Activated CD4-positive, alpha-beta T cell treated with anti-CD3 and anti-CD28 coated beads, Interleukin-2, amount 50 U/mL, for 1 hour (primary cell): ENCODE measurements around the gene FGF14.

Source experiments
- DNase-seq: peaks from one replicate; pipeline ENCODE4 v3.0.0-alpha.2; 2020

Gene FGF14

GRCh38 chr13:102361113-102361512 lies 40.7 kb downstream of the FGF14 start:
- DNase-seq: no peak

- DNase-seq: no peak
Observed at GRCh38 chr13:102359264-102359663, 42.6 kb downstream of the FGF14 start.

GRCh38 chr13:102355251-102355650 lies 46.6 kb downstream of the FGF14 start:
- DNase-seq: no peak

GRCh38 chr13:102354011-102354410 lies 47.8 kb downstream of the FGF14 start:
- no peak for DNase-seq

GRCh38 chr13:102351521-102351920 lies 50.3 kb downstream of the FGF14 start:
- DNase-seq: no peak

- no peak for DNase-seq
Observed at GRCh38 chr13:102347490-102347889, 54.4 kb downstream of the FGF14 start.

GRCh38 chr13:102346769-102347168 lies 55.1 kb downstream of the FGF14 start:
- no peak for DNase-seq

- DNase-seq: no peak
Observed at GRCh38 chr13:102344410-102344809, 57.4 kb downstream of the FGF14 start.

GRCh38 chr13:102333320-102334198 lies 68.3 kb downstream of the FGF14 start:
- no peak for DNase-seq

- no peak for DNase-seq
Observed at GRCh38 chr13:102328909-102329308, 72.9 kb downstream of the FGF14 start.

- no peak for DNase-seq
Observed at GRCh38 chr13:102327119-102327617, 74.7 kb downstream of the FGF14 start.

- DNase-seq: no peak
Observed at GRCh38 chr13:102326381-102327118, 75.3 kb downstream of the FGF14 start.

GRCh38 chr13:102325321-102325720 lies 76.5 kb downstream of the FGF14 start:
- DNase-seq: no peak

GRCh38 chr13:102323505-102323904 lies 78.3 kb downstream of the FGF14 start:
- DNase-seq: no peak

- no peak for DNase-seq
Observed at GRCh38 chr13:102323012-102323411, 78.8 kb downstream of the FGF14 start.

GRCh38 chr13:102322211-102322610 lies 79.6 kb downstream of the FGF14 start:
- no peak for DNase-seq

GRCh38 chr13:102318233-102318632 lies 83.6 kb downstream of the FGF14 start:
- DNase-seq: no peak

- DNase-seq: no peak
Observed at GRCh38 chr13:102317593-102317992, 84.3 kb downstream of the FGF14 start.

- no peak for DNase-seq
Observed at GRCh38 chr13:102316732-102317131, 85.1 kb downstream of the FGF14 start.

GRCh38 chr13:102312841-102313240 lies 89.0 kb downstream of the FGF14 start:
- DNase-seq: no peak

- DNase-seq: no peak
Observed at GRCh38 chr13:102311901-102312300, 89.9 kb downstream of the FGF14 start.

GRCh38 chr13:102311419-102311796 lies 90.4 kb downstream of the FGF14 start:
- no peak for DNase-seq

- DNase-seq: no peak
Observed at GRCh38 chr13:102310691-102311418, 91.0 kb downstream of the FGF14 start.
